GM04504 (cell line): ENCODE results near the gene CREB5.

Experiments
- DNase-seq: peaks from one replicate; pipeline ENCODE4 v3.0.0-alpha.2; 2012; ENCODE audit warnings: low read depth

The CREB5 gene

DNA sequence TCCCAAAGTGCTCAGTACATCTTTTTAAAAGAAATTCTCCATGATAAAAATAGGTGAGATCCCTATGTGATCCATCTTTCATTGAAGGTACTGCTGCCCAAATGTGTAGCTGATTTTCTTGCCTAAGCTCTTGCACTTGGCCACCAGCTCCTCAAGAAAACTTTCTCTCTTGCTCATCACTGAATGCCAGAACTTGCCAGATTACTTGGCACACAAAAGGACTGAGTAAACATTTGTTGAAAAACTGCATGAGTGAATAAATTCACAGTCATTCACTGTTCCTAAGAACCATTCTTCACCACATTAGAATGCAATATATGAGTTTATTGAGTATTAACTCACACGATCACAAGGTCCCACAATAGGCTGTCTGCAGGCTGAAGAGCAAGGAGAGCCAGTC, 445.9 kb downstream of the CREB5 start:
- peak; percentile 40 for DNase-seq

GRCh38 chr7:28858895-28859294, 446.6 kb downstream of the CREB5 start:
- DNase-seq: no peak

GRCh38 chr7:28861825-28862224, 449.5 kb downstream of the CREB5 start:
- no peak for DNase-seq

- no peak for DNase-seq
Observed at GRCh38 chr7:28862595-28863272, 450.4 kb downstream of the CREB5 start.

DNA sequence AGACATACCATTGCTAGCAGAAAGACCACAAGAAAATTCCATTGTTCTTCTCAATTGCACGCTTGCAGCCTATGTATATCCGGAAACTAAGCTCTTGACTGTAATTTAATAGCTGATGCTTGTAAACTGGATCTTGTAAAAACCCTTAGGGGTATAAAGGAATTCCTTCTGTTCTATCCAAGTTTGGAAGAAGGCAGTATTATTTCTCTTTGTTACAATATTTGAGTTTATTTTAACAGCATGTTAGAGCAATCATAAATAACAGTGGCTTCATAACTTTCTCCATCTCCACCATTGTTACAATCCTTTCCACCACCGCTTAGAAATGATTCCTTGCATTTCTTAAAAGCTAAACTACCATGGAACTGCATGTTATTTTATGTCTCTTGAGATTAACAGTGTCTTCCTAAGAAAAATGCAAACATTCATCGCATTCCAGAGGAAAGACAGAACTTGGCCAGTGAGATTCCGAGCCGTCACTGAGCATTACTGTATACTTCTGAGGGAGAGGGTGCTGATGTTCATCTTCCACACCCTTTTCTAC, 453.4 kb downstream of the CREB5 start:
- no peak for DNase-seq

DNA sequence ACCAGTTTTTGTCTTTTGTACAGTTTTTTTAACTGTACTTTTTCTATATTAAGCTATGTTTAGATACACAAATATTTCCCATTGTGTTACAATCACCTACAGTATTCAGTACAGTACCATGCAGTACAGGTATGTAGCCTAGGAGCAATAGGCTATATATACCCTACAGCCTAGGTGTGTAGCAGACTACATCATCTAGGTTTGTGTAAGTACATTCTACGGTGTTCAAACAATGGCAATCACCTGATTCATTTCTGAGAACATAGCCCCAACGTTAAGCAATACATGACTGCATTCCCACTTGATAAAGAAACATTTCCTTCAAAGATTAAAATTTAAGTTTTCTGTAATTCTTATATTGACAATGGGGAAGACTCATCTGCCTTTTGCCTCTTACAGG, 456.4 kb downstream of the CREB5 start:
- no peak for DNase-seq

GRCh38 chr7:28871077-28871476, 458.8 kb downstream of the CREB5 start:
- DNase-seq: no peak

GRCh38 chr7:28871631-28872030, 459.3 kb downstream of the CREB5 start:
- no peak for DNase-seq

DNA sequence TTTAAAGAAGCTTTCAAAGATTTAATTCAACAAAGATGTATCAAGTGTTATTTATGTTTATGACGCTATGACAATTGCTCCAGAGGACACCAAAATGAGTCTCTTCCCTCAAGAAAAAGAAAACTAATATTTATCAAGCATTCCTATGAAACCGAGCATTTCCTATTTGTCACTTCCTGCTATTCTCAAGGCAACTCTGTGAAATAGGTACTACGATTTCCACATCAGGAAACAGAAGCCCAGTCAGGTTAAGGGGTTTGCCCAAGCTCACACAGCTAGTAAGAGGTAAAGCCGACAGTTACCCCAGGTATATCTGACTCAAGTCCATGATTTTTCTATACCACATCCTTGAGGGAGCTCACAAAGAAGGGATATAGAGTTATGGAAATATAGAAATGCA, 459.9 kb downstream of the CREB5 start:
- no peak for DNase-seq

DNA sequence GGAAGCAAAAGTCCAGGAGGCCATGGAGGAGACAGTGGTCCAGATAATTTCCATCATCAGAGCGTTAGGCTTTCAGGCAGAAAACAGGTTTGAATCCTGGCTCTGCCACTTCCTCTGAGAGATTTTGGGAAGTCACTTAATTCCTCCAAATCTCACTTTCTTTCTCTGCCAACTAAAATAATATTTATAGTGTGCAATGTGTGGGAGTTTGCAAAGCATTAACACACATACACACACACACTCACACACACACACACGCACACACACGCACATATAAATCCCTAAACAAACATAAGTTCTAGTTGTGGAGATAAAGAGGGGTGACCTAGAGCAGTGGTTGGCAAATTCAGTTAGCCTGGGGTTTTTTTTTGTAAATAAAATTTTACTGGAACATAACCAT, 461.0 kb downstream of the CREB5 start:
- no peak for DNase-seq

- no peak for DNase-seq
Observed at GRCh38 chr7:28874001-28874400, 461.7 kb downstream of the CREB5 start.
